Endometrium (tissue), 2 donors: Measurements from ENCODE around the gene RUBCNL.
"Not testable (repeated sequence)": the region's sequence is repeated elsewhere in the genome, so short reads cannot be mapped to it uniquely, and the experiment has no call there.

Experiments used
- FAIRE-seq: peaks from 2 replicates; lab custom pipeline; 2012; peaks lifted over from hg19 to GRCh38; lab: Jason Lieb, UNC
- donor health status: control.
- donor health status: control.

RUBCNL gene

GRCh38 chr13:46387064-46387851, at the start of gene RUBCNL:
Gene RUBCNL (minus strand): TSS chr13:46387252. CDS start chr13:46372475, 14,777 bp downstream.
- no peak for FAIRE-seq

GRCh38 chr13:46429558-46429957, 42.5 kb upstream of the RUBCNL start:
- FAIRE-seq, result not testable (repeated sequence)

- no peak for FAIRE-seq
Observed at GRCh38 chr13:46405457-46405856, 18.4 kb upstream of the RUBCNL start.

GRCh38 chr13:46404733-46405100, 17.7 kb upstream of the RUBCNL start:
- FAIRE-seq, result no peak

- no peak for FAIRE-seq
Observed at GRCh38 chr13:46403851-46404732, 17.0 kb upstream of the RUBCNL start.

GRCh38 chr13:46402178-46402577, 15.1 kb upstream of the RUBCNL start:
- no peak for FAIRE-seq

- no peak for FAIRE-seq
Observed at GRCh38 chr13:46401432-46401831, 14.4 kb upstream of the RUBCNL start.

- FAIRE-seq, result no peak
Observed at GRCh38 chr13:46396341-46396740, 9.3 kb upstream of the RUBCNL start.

GRCh38 chr13:46392967-46393366, 5.9 kb upstream of the RUBCNL start:
- FAIRE-seq, result no peak

GRCh38 chr13:46389457-46390451, 2.7 kb upstream of the RUBCNL start:
- no peak for FAIRE-seq

GRCh38 chr13:46388846-46389245, 1.8 kb upstream of the RUBCNL start:
- FAIRE-seq, result no peak

GRCh38 chr13:46388308-46388707, 1.3 kb upstream of the RUBCNL start:
- FAIRE-seq, result no peak

- FAIRE-seq, result no peak
Observed at GRCh38 chr13:46386392-46387063, 524 bp downstream of the RUBCNL start.

GRCh38 chr13:46385946-46386345, 1.1 kb downstream of the RUBCNL start:
- no peak for FAIRE-seq

GRCh38 chr13:46383383-46383782, 3.7 kb downstream of the RUBCNL start:
- FAIRE-seq, result no peak

GRCh38 chr13:46382224-46382623, 4.8 kb downstream of the RUBCNL start:
- FAIRE-seq, result no peak

GRCh38 chr13:46380242-46380641, 6.8 kb downstream of the RUBCNL start:
- no peak for FAIRE-seq

GRCh38 chr13:46379611-46380010, 7.4 kb downstream of the RUBCNL start:
- FAIRE-seq, result no peak

- no peak for FAIRE-seq
Observed at GRCh38 chr13:46378411-46378810, 8.6 kb downstream of the RUBCNL start.

GRCh38 chr13:46377554-46377953, 9.5 kb downstream of the RUBCNL start:
- no peak for FAIRE-seq

GRCh38 chr13:46374710-46375109, 12.3 kb downstream of the RUBCNL start:
- FAIRE-seq, result no peak
